Amniotic epithelial cell (primary cell): Measurements from ENCODE around the gene TRAM2.
A peak's percentile ranks its signal among the peaks of the same experiment; 100 is the strongest.

Experiments used
- DNase-seq: peaks from one replicate; pipeline ENCODE4 v3.0.0-alpha.2; 2010; ENCODE audit warnings: low read depth

The TRAM2 gene

DNA sequence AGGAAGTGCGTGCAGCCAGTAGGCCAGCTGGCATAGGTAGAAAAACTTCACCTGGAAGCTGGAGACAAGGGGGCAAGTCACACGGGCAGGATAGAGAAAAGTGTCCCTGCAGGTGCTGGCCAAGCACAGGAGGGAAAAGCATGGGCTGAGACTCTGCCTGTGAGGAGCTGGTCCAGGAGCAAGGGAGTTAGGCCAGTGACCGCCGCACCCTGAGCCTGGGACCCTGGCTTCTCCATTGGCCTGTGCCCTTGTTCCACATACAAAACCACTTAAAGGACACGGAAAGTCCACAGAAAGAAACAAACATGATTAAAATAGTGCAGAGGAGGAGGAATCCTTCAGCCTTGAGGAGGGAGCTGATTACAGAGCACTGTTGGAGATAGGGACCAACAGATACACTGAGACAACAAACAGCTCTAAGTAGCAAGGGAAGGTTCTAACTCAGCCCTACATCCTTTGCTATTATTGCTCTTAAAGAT is 68.6 kb downstream of the TRAM2 start:
- no peak for DNase-seq

DNA sequence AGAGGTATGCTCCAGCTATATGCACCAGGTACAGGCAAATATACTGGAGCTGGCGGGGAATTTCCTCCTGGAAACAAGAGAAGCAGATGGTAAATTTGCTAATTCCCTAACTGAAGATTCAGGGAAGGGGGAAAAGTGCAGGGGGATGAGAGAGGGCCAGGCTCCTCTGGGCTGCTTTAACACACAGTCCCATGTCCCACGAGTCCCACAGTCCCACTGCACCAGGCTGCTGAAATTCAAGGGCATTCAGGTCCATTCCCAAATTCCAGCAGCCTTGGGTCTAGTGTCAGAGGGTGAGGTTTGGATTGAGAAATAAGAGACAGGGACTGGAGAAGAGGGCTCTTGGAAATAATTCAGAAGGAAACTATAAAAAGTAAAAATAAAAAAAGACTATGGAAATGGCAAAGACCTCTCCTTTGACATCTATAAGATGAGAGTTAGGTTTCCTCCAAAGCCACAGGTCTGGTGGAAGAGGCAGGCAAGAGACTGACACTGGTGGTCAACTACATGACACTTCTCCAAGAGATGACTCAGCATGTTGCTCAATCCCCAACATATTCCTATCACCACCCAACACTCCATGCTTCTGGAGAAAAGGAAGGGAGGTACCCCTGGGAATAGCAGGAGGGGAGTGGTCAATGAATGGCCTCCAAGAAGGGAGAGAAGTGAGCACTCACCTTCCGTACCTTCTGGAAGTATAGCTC is 69.2 kb downstream of the TRAM2 start:
- DNase-seq = peak; percentile 77

DNA sequence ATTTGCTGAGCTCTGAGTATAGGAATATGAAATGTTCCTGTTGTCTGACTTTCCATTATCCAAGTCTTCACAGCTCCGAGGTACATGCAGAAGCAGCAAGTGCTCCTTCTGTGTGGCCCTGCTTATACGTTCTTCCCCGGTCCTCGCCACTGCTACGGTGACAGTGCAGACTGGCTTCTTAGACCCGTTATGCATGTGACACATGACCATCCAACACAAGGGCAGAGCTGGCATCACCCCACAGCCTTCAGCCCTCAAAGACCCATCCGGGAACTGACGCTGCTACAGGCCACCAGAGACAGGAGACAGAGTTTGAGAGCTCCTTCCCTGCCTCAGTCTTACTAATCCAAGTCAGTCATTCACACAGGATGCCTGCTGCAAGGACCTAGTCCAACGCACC is 70.4 kb downstream of the TRAM2 start:
- no peak for DNase-seq

DNA sequence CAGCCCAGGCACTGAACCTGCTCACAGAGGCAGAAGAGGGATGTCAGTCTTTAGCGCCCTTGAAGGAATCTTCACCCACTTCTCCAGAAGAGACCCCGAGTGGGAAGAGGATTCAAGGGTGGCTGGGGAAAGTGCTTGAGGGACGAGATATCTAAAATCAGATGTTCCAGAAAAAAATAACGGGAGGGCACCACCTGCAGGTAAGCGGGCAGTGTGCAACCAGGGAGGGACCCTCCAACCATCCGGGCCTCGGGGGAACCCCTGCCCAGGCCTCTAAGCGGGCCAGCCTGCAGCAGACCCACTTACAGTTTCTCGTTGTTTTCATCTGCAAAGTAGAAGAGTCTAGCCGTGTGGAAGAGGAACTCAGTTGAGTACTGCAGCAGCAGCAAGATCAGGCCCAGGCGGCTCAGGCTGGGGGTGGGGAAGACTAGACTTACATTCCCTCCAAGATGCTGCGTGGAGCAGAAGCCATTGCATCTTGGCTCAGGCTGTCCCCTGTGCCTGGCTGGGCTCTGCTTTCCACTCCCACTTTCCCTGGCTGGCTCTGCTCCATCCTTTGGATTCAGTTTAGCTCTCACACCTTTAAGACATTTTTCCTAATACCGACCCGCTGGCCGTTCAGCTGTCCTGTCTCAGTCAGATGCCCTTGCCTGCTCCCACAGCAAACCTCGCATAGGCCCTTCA is 71.0 kb downstream of the TRAM2 start:
- DNase-seq = no peak

DNA sequence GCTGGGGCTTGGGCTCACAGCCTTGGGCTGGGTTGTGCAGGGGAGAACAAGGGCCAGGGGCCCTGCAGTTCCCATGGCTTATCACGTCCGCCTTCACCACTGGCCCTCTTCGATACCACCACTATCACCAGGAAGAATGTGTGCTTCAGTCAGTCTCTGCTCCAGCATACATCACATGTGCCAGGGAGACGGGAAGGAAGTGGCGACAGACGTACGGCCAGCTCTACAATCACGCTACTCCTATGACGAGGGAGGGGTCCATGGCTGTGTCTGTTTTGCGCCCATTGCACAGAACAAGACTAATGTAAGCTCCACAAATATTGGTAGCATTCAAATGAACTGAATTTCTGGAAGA is 72.1 kb downstream of the TRAM2 start:
- no peak for DNase-seq

DNA sequence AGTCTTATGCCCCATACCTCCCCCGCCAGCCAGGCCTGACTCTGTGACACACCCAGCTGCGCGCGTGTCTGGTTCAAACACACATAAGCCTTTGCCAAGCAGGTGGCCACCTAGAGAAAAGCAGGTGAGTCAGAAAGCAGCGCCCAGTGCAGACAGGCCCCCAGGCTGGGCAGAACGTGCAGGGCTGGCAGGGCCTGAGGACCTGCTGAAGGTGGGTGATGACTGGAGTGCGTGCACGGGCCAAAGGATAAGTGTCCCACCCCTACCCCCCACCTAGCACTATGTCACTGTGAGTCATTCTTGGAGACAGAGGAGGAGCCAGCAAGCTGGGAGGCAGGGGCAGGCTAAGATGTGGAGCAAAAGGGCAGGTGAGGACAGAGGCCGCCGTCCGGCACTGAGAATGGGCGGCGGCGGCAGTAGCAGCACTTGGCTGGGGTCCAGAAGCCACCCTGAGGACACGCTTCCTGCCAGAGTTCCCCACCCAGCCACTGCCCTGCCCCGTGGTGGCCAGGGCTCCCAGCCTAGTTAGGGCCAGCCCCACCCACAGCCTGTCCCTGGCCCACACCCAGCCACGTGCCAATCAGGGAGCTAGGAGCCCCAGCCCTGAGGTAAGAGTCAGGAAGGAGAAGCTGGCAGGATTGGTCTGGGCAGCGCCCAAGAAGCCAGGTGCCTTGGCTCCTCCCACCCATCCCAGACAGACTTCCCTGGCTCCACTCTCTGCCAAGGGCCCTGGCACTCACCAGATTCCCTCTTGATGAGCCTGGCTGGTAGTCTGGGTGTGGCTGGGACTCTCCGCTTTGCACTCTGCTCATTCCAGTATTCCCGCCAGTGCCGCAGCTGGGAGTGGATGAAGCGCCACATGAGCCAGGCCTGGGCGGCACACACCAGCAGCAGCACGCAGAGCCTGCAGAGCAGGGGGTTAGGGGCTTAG is 72.7 kb downstream of the TRAM2 start:
- DNase-seq = peak; percentile 49

DNA sequence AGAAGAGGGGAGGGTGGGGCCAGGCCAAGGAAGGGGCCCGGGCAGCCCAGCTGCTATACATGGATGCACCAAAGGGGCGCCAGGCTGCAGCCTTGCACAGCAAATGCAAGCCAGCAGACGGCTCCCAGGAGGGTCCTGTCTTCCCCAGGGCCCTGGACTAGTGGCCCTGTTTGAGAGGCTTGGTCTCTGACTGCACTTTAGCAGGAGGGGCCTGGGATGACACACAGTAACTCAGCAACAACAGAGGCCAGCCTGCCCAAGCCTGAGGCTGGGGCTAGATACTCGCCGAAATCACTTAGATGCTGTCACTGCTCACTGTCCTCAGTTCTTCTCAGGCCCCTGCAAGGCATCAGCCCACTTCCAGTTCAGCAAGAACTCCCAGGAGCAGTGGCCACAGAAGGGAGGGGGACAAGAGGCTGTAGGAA is 73.5 kb downstream of the TRAM2 start:
- DNase-seq = no peak

DNA sequence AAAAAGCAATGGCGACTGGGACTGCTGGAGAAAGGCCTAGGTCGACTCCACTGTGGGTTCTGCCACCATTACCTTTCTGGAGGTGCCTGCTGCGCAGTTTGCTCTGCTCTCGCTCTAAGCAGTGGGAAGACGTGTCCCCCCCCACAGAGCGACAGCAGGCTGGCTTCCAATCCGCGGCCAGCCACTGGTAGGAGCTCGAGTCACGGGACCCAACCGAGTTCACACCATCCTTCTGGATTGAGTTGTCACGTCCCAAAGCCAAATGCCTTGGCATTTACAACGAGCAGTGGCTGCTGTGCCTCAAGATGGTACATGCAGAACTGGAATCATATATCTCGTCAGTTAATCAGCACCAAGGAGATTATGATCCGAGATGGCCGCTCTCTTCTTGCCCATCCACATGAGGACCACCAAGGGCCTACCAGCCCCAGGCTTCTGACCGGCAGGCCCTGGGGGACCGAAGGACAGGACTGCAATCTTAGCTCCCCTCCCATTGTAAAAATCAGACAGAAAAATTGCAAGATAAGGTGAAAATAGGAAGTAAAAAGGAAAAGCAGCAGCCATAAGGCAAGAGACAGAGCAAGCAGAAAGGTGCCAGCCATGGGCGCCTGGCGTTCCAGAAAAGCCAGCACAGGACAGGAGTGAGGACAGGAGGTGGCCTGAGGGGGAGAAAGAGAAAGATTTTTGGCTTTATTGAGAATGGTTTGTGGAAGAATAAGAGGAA is 74.4 kb downstream of the TRAM2 start:
- no peak for DNase-seq

DNA sequence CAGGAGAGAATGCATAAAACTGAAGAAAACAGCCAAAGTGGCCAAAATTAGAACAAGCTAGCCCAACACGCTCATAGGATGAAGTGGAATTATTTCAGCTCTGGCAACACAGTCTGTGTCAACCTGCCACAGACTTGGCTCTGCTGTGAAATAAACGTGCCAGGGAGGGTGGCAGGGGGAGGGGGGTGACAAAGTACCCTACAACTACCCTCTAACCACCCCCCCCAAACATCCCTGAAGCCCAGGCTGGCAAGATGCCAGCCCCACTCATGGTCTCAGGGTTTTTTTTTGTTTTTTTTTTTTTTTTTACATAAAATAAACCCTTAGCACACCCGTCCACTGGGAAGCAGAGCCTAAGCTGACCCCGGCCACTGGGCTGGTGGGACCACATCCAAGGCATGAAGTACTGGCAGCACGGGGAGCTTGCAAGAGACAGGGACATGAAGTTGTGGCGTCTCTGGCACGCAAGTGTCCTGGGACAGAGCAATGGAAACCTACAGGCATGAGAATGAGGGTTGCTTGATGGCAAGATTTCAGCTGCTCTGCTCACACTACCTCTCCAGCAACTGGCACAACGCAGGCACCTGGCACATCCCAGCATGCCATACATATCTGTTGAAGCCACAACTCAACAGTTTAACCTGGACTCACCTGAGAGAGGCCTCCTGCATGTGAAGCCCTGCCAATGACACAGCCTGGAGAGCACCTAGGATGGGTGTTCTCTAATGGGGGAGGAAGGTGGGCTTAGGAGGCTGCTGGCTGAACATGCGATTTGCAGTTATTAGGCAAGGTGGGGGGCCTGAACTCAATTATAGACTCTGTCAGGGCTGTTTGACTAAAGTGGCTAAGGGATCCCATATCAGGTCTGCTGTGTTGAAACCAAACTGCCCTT is 76.4 kb downstream of the TRAM2 start:
- no peak for DNase-seq

DNA sequence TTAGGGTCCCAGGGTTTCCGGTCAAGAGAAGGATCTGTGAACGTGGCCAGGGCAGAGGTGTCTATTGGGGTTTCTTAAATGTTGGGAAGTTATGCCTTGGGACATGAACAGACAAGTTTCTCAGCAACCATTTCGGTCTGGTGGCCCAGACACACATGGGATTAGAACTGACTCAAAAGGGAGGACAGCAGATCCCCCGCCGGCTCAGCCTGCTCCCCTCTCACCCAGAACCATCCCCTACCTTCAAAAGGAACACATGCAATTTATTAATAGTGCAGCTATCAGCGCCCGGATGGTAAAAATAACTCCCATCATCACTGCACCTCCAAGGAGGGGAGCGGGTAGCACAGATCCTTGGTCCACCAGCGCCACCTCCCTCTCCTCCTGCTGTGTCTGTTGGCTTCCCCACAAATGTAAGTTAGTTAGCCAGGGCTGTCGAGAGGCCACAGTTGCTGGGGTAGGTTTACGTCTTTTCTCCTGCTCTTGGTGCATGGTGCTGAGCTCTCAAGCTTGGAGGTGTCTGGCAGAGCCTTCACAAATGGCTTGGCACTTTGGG is 77.1 kb downstream of the TRAM2 start:
- DNase-seq = no peak

DNA sequence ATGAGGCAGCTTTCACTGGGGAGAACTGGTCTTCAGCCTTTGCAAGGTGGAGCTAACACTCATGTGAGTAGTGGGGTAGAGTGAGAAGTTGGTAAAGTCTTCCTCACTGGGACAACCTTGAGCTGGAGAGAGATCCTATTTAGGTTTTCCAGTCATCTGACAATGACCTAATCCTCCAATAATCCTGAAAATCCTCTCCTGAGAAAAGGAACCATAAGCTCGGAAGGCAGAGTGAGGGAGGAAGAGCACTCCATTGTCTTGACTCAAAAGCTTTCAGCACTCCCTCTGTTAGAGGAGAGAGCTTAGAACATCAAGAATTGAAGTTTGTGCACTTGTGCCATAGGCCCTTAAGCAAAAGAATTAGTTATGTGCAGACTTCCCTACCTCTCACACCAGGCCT is 77.8 kb downstream of the TRAM2 start:
- DNase-seq = peak; percentile 66

DNA sequence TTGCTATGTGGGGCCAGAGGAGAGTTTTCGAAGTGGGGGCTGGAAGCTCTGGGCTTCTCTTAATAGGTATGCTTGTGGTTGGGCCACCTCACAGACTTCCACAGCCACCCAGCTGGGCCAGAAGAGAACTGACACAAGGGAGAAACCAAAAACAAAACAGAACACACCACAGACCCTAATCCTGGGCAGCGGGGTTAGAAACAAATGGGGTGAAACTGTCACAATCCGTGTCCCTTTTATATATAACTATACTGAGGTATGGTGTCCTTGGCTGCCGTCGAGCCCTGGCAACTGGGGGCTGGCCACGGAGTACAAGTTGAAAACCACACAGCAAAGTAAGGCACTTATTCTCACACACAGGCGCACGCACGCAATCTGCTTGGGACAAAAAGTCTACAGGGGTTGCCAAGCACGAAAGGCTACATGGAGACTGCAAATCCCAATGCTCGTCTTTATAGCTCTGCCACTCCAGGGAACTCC is 78.3 kb downstream of the TRAM2 start:
- DNase-seq = no peak

DNA sequence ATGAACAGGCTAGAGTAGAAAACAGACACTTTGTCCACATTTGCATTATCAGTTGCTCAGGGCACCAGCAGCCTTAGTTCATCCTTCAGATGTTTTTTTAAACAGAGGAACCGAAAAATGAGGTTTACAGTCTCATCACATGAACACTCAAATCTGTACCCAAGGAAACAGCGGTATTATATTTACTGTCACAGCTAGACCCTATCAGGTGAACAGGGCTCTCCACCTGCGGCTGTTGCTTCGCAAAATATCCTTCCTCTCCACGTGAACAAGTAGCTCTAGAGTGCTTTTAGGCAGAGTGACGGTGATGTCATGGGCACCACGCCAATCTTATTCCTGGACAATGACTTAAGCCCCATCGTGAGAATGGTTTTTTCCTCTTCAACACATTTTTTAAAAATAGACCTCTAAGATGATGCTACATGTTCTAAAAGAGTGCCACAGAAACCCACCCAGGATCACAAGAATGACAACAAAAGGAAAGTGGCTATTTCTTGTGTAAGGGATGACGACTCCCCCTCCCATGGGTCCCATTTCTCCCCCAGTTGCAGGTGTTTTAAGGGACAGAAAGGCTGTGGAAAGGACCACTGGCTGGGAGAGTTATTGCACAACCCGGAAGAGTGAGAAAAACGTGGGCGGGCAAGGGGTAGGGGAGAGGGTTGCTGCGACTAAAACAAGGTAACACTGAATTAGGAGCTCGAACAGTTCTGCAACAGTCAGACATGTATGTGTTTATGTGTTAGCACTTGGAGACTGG is 79.0 kb downstream of the TRAM2 start:
- DNase-seq = no peak

DNA sequence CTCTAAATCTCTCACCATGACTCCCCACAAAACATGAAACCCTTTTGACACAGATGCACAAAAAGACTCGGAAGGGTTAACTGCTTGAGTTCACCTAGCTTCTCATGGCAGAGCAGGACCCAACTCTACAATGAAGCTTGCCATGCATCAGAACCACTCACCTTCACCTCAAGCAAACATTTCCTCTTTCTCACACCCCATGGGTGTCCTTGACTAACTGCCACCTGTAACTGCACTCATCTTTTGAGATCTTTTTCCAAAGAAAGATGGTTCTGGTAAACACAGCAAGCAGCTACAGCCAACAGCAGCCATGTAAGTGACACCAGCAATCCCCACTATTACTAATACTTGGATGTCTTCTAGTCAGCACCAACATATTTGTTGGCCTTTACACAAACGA is 80.2 kb downstream of the TRAM2 start:
- no peak for DNase-seq

DNA sequence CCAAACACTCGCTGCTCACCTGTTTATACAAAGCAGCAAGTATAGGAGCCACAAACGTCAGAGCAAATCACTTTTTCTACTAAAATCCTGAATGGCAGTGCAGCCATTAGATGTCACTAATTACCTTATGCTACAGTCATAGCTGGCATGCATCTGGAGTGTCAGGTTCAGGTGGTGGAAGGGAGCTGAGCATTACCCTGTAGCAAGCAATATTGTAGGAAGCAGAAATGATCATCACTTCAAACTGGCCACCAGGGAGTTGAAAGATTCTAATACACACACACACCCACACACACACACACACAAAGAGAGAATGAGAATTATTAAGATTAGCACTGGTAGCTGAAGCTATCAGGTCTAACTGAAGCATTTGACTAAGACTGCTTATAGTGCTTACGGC is 80.9 kb downstream of the TRAM2 start:
- no peak for DNase-seq

DNA sequence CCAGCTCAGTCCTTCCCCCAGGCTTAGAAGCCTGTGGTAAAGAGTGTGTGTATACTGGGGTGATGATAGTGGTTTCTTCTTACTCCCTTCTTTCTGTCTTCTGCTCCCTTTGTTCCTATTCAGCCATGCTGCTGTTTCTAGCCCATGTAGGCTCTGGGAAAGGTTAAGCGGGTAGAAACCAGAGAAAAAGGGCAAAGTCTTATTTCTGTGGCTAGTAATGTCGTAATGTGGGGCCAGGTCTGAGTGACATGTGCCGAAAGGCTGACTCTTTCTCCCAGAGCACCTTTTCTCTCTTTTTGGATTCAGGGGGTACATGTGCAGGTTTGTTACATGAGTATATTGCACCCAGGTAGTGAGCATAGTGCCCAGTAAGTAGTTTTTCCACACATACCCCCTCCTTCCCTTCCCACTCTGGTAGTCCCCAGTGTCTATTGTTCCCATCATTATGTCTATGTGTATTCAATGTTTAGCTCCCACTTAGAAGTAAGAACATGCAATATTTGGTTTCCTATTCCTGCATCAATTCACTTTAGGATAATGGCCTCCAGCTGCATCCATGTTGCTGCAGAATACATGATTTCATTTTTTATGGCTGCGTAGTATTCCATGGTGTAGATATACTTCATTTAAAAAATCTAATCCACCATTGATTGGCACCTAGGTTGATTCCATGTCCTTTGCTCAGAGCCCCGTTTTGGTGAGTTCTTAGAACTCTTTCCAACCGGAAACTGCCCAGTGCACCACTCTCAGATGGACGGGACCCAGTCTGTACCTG is 82.4 kb downstream of the TRAM2 start:
- DNase-seq = no peak

DNA sequence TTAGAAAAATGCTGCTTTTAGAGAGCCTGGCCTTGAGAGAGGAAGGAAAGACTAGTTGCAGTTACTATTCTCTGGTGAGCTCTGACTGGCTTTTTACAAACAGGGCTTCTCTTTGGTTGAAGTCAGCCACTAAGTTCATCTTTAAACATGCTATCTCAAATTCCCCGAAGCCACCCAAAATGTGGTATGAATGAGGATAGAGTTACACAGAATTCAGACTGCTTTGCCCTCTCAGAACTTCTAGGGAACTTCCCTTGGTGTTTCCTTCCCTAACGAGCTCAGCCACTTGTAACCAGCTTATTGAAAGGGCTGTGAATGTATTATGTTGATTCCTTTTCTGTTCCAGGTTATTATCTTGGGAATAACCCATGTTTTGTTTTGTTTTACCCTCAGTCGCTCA is 83.2 kb downstream of the TRAM2 start:
- DNase-seq = no peak

DNA sequence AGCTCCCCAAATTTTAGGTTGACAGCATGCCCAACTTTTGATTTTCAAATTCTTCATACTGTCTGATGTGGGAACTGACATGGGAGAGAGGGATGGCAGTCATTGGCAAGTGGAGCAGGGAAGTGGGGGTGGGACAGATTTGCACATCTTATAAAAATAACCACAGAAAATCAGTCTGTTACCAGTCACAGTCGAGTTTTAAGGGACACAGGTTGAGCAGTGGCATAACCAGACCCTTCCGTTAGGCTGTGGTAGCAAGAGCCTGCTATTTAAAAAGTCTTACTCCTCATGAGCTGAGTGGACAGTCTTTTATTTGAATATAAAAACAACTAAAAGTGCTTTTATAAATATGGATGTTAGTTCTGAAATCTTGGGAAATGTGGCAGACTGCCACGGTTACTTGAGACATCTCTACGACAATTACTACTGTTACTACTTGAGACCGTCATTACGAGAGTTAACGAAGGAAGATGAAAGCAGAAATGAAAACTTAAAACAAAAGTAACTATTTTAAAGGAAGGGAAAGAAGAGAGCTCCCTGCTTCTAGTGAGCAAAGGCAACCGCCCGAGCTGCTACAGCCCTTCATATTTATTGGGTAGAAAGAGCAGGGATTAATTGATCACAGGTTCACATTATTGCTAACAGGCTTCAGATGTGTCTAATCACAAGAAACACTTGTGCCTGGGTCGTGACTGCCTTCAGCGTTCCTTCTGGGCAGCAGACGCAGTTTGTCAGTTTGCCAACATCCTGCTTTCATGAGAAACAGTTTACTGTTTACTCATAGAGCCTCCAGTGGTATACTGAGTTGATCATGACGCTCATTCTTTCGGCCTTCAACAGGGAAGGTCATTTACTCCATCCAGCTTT is 85.4 kb downstream of the TRAM2 start:
- no peak for DNase-seq
